Measurements from ENCODE around the gene UBE2D3. TPM values are rescaled to one million over a fixed set of nuclear protein-coding genes. Genes with fewer than 3 reads are reported as not detected.

UBE2D3 gene
- total RNA-seq, 4 donors from 2014 or later, result 154 to 316 (median 267) TPM

DNA sequence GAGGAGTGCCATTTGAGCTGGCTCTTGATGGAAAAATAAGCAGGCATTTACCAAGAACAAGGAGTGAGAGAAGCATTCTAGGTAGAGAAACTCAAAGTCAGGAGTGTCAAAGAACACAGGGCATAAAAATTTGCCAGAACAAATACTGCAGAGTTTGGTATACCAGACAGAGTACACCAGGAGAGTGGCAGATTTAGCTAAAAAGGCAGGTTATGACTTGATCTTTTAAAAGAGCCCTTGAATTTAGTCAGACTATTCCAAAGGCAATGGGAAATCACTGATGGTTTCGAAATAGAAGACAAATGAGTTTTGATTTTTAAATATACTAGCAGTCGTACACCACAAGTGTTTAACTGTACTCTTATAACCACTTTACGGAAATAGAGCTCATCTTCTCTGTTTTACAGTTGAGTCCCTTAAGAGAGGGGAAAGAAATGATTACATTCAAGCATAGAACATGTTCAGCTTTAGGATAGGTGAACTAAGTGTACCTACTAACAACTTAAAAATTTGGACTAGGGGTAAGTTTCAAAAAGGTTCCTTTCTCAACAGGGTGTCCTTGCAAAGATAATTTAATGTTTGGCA, 10.2 kb downstream of the UBE2D3 start:
- H3K4me1 ChIP-seq, result peaks cover 55 to 90% (median 69%) of the 10 kb centered on the region in 4 donors
- WGBS, 2 donors (ENCODE audit: low coverage in 1 of 2), result 60 to 76% methylated on average over 3 of the region's 3 CpGs
- intact Hi-C loops (cut with DNase I; ENCODE audit: low total_unique reads) (no loop called here), in situ Hi-C loops (cut with MboI; ENCODE audit: low pct_ligation_motif_present in 1 of 4, low pct_unique_long_range_greater_than_20kb in 1 of 4, low sequenced_read_pairs in 3 of 4) (no loop called here)
- H3K27ac ChIP-seq, result no peak overlapping the region
- H3K27me3 ChIP-seq, result no peaks in the 10 kb centered on the region
- H3K36me3 ChIP-seq, result peaks cover 0 to 13% (median 0%) of the 10 kb centered on the region in 4 donors
- no peak for DNase-seq
- no peak overlapping the region for H3K4me3 ChIP-seq
- H3K9me3 ChIP-seq, result no peaks in the 10 kb centered on the region
- TF ChIP-seq POLR2A (IDR thresholded peaks at IDR 0.05), result no peak
- TF ChIP-seq, protein P1, sequence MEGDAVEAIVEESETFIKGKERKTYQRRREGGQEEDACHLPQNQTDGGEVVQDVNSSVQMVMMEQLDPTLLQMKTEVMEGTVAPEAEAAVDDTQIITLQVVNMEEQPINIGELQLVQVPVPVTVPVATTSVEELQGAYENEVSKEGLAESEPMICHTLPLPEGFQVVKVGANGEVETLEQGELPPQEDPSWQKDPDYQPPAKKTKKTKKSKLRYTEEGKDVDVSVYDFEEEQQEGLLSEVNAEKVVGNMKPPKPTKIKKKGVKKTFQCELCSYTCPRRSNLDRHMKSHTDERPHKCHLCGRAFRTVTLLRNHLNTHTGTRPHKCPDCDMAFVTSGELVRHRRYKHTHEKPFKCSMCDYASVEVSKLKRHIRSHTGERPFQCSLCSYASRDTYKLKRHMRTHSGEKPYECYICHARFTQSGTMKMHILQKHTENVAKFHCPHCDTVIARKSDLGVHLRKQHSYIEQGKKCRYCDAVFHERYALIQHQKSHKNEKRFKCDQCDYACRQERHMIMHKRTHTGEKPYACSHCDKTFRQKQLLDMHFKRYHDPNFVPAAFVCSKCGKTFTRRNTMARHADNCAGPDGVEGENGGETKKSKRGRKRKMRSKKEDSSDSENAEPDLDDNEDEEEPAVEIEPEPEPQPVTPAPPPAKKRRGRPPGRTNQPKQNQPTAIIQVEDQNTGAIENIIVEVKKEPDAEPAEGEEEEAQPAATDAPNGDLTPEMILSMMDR (IDR thresholded peaks at IDR 0.05), result no peak
- TF ChIP-seq EP300 (IDR thresholded peaks at IDR 0.05; ENCODE audit: low read depth), result no peak
- TF ChIP-seq POLR2AphosphoS5 (IDR thresholded peaks at IDR 0.05), result no peak

DNA sequence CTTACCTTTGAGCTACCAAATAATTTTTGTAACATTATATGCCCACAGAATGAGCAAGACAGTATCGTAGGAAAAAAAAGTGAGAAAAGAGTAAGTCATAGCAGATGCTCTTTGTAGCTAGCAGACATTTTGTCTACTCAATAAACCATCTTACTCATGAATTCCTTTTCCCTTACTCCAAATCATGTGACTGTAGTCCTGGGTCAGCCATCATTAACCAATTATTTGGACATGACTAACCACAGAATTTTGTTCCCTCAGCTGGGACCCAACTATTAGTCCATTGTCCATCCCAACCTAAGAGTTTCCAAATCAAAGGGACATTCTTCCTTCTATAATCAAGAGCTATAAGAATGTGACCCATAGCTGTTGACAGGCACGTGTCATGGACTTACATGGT, 11.4 kb downstream of the UBE2D3 start:
- Histone ChIP-seq H3K27me3 (no peaks in the 10 kb centered on the region), H3K27ac (no peak overlapping the region), H3K9me3 (no peaks in the 10 kb centered on the region), H3K4me3 (no peak overlapping the region), H3K36me3 (peaks cover 0 to 13% (median 0%) of the 10 kb centered on the region in 4 donors), H3K4me1 (peaks cover 55 to 90% (median 62%) of the 10 kb centered on the region in 4 donors)
- in situ Hi-C loops (cut with MboI; ENCODE audit: low pct_ligation_motif_present in 1 of 4, low pct_unique_long_range_greater_than_20kb in 1 of 4, low sequenced_read_pairs in 3 of 4) (no loop called here), intact Hi-C loops (cut with DNase I; ENCODE audit: low total_unique reads) (no loop called here)
- TF ChIP-seq POLR2AphosphoS5 (IDR thresholded peaks at IDR 0.05) (no peak), EP300 (IDR thresholded peaks at IDR 0.05; ENCODE audit: low read depth) (no peak), POLR2A (IDR thresholded peaks at IDR 0.05) (no peak)
- TF ChIP-seq, protein P1 (IDR thresholded peaks at IDR 0.05), result no peak
- WGBS, 2 donors (ENCODE audit: low coverage in 1 of 2), result 67 to 69% methylated on average over 2 of the region's 2 CpGs
- no peak for DNase-seq

DNA sequence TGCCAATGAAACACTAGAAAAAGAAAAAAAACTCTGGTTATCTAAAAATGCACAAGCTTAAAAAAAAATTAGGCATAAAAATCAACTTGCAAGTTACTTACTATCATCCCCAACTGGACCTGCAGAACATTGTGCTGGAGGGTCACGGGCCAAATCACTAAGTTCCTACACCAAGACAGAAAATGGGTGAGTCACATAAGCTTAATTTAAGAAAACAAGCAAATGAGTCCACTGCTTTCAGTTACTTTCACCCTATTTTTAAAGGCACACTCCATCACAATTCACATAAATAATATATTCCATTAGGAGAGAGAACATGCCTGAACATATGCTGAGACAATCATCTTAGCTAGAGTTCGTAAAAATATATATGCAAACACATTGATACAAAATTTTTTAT, 17.7 kb downstream of the UBE2D3 start:
- in situ Hi-C loops (cut with MboI; ENCODE audit: low pct_ligation_motif_present in 1 of 4, low pct_unique_long_range_greater_than_20kb in 1 of 4, low sequenced_read_pairs in 3 of 4), result no loop called here
- intact Hi-C loops (cut with DNase I; ENCODE audit: low total_unique reads), result no loop called here
- H3K4me1 ChIP-seq, result peaks cover 12 to 63% (median 16%) of the 10 kb centered on the region in 4 donors
- H3K9me3 ChIP-seq, result no peaks in the 10 kb centered on the region
- DNase-seq, result no peak
- H3K27me3 ChIP-seq, result no peaks in the 10 kb centered on the region
- 87 to 100% methylated on average over 2 of the region's 2 CpGs for WGBS, 2 donors (ENCODE audit: low coverage in 1 of 2)
- H3K4me3 ChIP-seq, result no peak overlapping the region
- TF ChIP-seq, protein P1 (IDR thresholded peaks at IDR 0.05), result no peak
- TF ChIP-seq POLR2AphosphoS5 (IDR thresholded peaks at IDR 0.05) (no peak), POLR2A (IDR thresholded peaks at IDR 0.05) (no peak), EP300 (IDR thresholded peaks at IDR 0.05; ENCODE audit: low read depth) (no peak)
- no peak overlapping the region for H3K27ac ChIP-seq
- H3K36me3 ChIP-seq, result peaks cover 0 to 28% (median 2%) of the 10 kb centered on the region in 4 donors

DNA sequence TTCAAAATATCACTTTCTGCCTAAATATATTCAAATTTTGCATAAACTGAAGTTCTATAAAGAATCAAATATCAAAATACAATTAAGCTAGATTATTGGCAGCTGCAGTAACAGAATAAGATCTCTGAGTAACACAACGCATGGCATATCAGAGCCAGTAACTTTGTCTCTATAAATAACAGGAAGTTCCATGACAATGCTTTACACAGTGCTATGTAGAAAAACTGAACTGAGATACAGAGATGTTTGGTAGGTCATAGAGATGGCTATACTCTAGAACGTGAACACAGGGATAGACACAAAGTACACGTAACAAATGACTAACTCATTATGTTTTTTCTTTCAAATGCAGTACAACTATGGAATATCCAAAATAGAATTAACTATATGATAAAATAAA, 18.2 kb downstream of the UBE2D3 start:
- H3K27ac ChIP-seq, result no peak overlapping the region
- no peak for DNase-seq
- 58 to 60% methylated on average over 3 of the region's 3 CpGs for WGBS, 2 donors (ENCODE audit: low coverage in 1 of 2)
- TF ChIP-seq EP300 (IDR thresholded peaks at IDR 0.05; ENCODE audit: low read depth), result no peak
- no peak for TF ChIP-seq POLR2A (IDR thresholded peaks at IDR 0.05)
- TF ChIP-seq POLR2AphosphoS5 (IDR thresholded peaks at IDR 0.05), result no peak
- TF ChIP-seq, protein P1 (IDR thresholded peaks at IDR 0.05), result no peak
- intact Hi-C loops (cut with DNase I; ENCODE audit: low total_unique reads) (no loop called here), in situ Hi-C loops (cut with MboI; ENCODE audit: low pct_ligation_motif_present in 1 of 4, low pct_unique_long_range_greater_than_20kb in 1 of 4, low sequenced_read_pairs in 3 of 4) (no loop called here)
- H3K27me3 ChIP-seq, result no peaks in the 10 kb centered on the region
- H3K36me3 ChIP-seq, result peaks cover 0 to 30% (median 3%) of the 10 kb centered on the region in 4 donors
- no peaks in the 10 kb centered on the region for H3K9me3 ChIP-seq
- peaks cover 9 to 63% (median 16%) of the 10 kb centered on the region in 4 donors for H3K4me1 ChIP-seq
- H3K4me3 ChIP-seq, result no peak overlapping the region
